SKM-1 (cell line): ENCODE results near the gene COQ10A.
A peak's percentile ranks its signal among the peaks of the same experiment; 100 is the strongest.

Source experiments
- DNase-seq: peaks from one replicate; lab custom pipeline; 2025; ENCODE audit not compliant: unreplicated experiment; lab: John Stamatoyannopoulos, UW

The COQ10A gene

GRCh38 chr12:56266693-56267442 is at the start of gene COQ10A:
Gene COQ10A, plus strand, starts transcription at chr12:56266942. Its CDS starts 177 bp downstream, at chr12:56267119.
- DNase-seq: no peak

DNA sequence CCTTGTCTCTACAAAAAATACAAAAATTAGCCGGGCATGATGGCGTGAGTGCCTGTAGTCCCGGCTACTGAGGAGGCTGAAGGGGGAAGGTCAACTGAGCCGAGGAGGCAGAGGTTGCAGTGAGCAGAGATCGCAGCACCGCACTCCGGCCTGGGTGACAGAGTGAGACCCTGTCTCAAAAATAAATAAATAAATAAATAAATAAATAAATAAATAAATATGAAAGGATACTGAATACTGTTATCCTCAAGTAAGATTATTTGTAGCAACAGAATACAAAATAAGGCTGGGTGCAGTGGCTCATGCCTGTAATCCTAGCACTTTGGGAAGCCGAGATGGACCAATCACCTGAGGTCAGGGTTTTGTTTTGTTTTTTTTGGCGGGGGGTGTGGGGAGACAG is 46.9 kb upstream of the COQ10A start:
- DNase-seq: no peak

DNA sequence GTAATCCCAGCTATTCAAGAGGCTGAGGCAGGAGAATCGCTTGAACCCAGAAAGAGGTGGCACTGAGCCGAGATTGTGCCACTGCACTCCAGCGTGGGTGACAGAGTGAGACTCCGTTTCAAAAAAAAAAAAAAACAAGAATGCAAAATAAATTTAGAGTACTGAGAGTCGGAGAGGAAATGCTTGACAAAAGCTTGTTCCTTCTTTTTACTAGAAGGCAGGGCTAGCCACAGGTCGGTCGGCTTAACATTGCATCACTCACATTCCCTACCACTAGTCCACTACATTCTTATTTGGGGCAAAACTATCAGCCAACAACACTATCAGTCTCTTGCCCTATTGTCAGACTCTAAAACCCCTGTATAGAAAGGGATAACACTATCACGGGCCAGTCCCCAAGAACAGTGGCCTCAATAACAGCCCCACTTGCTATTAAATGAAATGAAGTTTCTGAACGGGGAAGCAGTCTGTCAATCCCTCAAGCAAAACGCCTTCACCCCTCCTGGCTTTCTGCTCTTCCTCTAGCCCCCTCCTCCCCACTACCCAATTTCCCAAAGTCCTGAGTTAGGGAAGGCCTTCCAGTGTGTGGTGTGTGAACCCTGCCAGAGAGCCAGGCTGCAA is 46.0 kb upstream of the COQ10A start:
- DNase-seq: peak; percentile 30

DNA sequence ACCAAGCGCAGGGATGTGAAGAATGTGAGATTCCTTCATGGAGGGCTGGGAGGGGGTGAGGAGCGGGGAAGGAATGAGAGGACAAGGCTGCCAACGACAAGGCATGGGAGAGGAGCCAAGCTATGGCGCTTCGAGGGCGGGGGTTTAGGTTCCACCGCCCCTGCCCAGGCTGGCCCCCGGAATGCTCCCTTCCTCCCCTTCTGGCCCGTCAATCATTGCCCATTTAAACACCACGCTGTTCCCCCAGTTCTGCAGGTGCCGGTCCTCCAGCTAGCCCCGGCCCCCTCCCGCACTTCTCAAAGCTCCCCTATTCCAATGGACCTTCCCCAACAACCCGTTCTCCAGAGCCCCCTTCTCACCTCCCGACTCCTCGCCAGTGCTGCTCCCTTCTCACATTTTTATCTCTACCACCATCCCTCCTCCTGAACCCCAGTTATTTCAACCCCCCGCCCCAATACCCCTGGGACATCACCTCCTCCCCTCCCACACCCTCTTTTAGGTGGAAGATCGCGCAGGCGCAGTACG is 45.4 kb upstream of the COQ10A start:
- DNase-seq: no peak

DNA sequence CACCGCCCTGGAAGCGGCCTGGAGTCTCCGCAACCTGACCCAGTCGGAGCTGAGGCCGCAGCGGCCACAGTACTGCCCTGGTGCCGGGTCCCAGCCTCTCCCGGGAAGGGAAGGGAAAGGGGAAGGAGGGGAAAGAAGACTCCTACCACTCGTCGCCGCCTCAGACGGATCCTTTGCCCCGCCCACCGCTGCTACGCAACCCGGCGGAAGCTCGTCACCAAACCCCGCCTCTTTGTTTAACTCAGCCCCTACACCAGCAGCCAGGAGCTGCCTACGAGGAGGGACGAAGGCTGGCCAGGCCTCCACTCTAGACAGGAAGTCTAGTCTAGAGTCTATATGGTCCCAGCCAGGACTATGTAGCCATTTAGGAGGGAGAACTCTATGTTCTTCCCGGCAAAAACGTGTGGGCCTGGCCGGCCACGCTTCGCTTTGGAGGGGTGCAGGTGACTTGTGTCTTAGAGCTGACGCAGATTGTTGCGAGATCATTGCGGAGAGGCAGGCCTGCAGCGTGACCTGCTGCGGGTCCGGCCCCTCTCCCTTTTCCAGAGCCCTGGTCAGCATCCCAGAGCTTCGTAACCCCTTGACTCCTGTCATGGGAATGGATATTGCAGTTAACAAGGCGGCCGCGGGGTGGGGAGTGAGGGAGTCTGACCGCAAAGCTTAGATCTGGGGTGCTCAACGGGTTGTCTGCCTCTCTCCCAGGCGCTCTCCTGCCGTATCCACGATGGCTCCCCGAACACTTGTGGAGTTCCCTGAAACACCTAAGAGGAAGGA is 44.8 kb upstream of the COQ10A start, which contains the start of gene RNF41:
Gene RNF41 (minus strand): TSS at position 166 of the 774 bp plus-strand sequence. CDS start 7,875 bp downstream, outside the sequence.
- peak; percentile 68 for DNase-seq

DNA sequence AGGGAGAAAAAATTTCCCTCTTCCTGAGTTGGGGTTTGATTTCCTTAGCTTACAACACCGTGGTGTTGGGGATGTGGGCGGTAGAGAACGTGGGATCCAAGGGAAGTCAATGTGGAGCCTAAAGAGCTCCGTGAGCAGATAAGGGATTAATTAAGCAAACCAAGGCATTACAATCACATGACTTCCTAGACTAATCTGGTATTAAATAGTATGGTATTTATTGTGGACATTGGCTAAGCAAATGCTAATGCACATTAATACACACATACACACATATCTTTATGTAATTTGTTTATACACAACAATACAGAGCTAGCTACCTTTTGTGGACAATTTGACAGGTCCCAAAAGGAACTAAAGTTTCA is 44.2 kb upstream of the COQ10A start:
- DNase-seq: no peak

GRCh38 chr12:56223571-56224101 is 43.1 kb upstream of the COQ10A start:
- no peak for DNase-seq

- peak; percentile 63 for DNase-seq
Measured at GRCh38 chr12:56224102-56224701, 42.5 kb upstream of the COQ10A start, which contains the start of gene NABP2. Gene NABP2, plus strand, starts transcription at chr12:56224342. Its CDS starts 515 bp downstream, at chr12:56224857.

DNA sequence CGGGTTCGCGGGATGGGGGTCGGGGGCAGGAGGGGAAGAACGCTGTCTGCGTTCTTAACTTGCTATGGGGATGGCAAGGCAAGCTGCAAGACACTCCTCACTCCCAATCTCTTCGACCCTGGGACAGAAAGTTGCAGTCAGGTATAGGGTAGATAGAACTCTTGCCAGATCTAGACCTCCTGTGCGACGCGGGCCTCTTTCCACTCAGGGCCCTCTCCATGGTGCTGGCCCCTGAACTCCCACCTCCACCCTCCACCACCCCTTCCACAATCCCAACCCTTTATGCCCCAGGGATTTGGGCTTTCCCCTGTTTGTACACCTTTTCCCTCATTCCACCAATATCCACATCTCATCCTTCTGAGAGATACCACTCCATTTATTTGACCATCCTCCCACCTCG is 41.8 kb upstream of the COQ10A start:
- no peak for DNase-seq

DNA sequence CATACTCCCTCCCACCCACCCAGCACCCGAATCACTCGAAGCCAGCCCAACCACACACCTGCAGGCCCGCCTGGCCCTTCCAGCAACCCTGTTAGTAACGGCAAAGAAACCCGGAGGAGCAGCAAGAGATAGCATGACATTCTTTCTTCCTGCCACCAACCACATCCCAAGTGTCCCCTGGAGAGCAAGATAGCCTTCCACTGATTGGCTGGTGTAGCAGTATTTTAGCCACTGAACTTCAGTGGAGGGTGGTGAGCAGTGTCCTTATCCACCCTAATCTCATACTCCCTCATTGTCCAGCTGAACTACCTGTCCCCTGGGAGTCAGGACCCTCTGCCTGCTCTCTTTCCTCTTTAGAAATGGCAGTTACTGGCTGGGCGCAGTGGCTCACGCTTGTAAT is 37.7 kb upstream of the COQ10A start:
- no peak for DNase-seq

DNA sequence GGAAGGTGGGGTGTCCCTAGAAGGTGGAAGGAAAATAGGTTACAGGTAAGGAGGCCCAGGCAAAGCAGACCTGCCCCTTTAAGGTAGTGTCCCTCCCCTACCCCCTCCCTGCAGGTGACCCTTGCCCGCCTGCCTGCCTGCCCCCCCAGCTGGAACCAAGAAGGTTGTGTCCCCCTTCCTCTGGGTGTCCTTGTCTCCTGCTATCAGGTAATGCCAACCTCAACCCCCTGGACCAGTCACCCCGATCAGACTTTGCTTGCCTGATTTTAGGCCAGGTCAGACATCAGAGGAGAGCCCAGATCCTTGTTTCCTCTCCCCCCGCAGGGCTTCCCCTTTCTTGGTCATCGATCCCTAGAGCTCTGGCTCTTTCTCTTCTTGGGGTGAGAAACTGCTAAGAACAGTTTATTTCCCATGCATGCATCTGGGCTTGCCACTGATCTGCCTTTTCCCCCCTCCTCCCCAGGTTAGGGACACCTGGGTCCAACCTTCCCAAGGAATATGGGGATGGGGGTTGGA is 36.8 kb upstream of the COQ10A start, which contains the start of gene SLC39A5:
Gene SLC39A5 (plus strand): TSS at position 136 of the 516 bp plus-strand sequence. CDS start 1,224 bp downstream, outside the sequence.
- DNase-seq: no peak

DNA sequence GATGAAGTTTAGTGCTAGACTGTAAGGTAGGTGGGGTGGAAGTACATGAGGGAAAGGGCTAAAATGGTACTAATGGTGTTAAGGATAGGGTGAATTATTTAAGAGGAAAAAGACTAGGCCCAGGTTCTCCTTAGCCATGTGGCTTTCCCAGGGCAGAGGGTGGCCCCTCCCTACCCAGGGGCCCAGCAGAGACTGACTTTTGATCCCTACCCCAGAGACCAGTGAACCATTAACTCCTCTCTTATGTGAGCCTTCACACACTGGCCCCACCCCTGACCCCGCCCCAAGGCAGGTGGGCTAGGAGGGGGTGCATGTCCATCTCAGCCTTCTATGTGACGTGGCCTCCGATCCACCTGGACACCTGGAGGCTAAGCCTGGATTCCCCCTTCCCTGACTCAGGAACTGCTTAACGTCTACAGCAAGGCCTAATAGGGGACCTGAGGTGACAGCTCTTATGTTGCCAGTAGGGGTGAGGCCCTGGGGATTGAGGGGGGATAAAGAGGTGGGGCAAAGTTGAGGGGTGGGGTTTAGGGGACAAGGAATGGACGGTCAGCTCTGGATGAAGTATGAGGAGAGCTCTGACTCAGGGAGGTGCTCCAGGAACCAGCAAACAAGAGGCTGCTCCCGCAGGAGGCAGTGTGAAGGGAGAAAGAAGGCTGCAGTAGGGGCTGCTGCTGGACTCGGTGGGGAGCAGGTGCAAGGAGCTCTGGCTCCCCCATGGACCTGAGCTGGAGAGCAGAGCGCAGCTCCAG is 36.1 kb upstream of the COQ10A start:
- DNase-seq: no peak

GRCh38 chr12:56231184-56231582 is 35.6 kb upstream of the COQ10A start:
- DNase-seq: no peak

GRCh38 chr12:56234746-56235436 is 31.9 kb upstream of the COQ10A start:
- DNase-seq: no peak

GRCh38 chr12:56236091-56236490 is 30.7 kb upstream of the COQ10A start:
- no peak for DNase-seq

DNA sequence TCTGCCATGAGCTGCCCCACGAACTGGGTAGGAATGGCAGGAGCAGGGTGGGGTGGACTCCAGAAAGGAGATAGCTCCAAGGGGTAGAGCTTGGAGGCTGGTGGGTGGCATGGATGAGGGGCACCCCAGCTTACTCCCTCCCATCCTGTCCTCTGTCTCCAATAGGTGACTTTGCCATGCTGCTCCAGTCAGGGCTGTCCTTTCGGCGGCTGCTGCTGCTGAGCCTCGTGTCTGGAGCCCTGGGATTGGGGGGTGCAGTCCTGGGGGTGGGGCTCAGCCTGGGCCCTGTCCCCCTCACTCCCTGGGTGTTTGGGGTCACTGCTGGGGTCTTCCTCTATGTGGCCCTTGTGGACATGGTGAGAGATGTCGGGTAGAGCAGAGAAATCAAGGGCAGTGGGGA is 29.8 kb upstream of the COQ10A start:
- DNase-seq: no peak

DNA sequence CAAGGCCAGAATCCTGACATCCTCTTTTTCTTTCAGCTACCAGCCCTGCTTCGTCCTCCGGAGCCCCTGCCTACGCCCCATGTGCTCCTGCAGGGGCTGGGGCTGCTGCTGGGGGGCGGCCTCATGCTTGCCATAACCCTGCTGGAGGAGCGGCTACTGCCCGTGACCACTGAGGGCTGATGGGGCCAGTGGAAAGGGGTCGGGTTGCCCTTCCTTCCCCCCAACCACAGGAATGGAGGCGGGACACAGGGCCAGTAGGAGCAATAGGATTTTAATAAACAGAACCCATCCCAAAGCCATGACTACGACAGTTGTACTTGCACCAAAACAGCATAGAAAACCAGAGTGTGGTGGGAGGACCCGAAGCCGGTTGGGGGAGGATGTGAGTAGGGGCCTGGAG is 29.2 kb upstream of the COQ10A start:
- no peak for DNase-seq

DNA sequence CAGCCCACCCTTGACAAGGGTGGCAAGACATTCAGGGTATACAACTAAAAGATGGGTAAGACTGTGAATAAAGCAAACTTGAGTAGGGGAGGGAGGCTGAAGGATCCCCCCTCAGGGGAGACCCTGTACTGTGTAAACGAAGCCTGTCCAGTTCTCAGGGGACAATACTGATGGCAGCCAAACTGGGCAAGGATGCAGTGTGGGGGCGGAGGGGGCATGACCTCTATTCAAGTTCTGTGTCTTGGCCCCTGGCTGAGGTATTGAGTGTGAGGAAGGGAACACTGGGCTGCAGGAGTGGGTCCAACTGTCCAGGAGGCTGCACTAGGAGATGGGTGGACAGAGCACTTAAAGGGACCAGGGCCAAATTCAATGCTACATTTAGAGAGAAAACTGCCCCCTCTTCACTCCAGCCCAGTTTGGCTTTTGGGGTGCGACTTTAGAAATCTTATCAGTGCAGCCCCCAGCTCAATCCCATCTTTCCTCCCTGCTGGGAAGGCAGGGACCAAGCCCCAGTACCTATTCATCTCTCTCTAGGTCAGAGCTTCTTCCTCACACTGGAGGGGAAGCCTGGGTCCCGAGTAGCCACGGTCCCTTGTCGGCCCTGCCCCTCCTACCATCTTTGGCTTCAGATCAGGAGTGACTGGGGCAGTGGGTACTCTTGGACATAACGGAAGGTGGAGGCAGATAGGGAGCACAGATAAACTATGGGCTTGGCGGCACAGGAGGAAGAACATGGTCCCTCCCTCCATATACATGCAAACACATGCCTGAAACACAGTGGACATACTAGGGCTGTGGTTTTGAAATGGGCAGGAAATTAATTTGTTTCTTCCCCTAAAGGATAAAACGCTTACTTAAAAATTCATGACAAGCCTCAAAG is 25.1 kb upstream of the COQ10A start:
- DNase-seq: no peak
